Neural crest cell (in vitro differentiated cells): Measurements from ENCODE around the gene SRGAP3. TPM values are rescaled to one million over a fixed set of nuclear protein-coding genes. Genes with fewer than 3 reads are reported as not detected.

Source experiments
- DNase-seq: peaks from one replicate; pipeline ENCODE4 v3.0.0; 2021; ENCODE audit warnings: low read depth, mixed read lengths, low spot score
- H3K27ac Mint-ChIP-seq: one replicate; pipeline ENCODE4 v1.8.0; 2021; ENCODE audit warnings: mild to moderate bottlenecking, mixed read lengths; ENCODE audit not compliant: unreplicated experiment
- H3K27me3 Mint-ChIP-seq: 2 replicates; pipeline ENCODE4 v1.8.0; 2021; ENCODE audit warnings: low read depth, mild to moderate bottlenecking, mixed read lengths
- H3K36me3 Mint-ChIP-seq: 2 replicates; pipeline ENCODE4 v1.8.0; 2021; ENCODE audit warnings: low read depth, mild to moderate bottlenecking, mixed read lengths
- H3K4me1 Mint-ChIP-seq: 2 replicates; pipeline ENCODE4 v1.8.0; 2021; ENCODE audit warnings: mixed read lengths
- H3K4me3 Mint-ChIP-seq: one replicate; pipeline ENCODE4 v1.8.0; 2021; ENCODE audit warnings: mild to moderate bottlenecking, mixed read lengths
- H3K9me3 Mint-ChIP-seq: 2 replicates; pipeline ENCODE4 v1.8.0; 2021; ENCODE audit warnings: mixed read lengths
- total RNA-seq: library from RNA; stranded (reverse); gene quantifications from 2 replicates; pipeline ENCODE4 v1.2.1, GENCODE V29; 2021
- TF ChIP-seq, protein P1 (sequence below): fragments of 200-600 bp; sonication (generic); conservative IDR thresholded peaks from 2 replicates; pipeline ENCODE4 v1.5.0; 2021; ENCODE audit warnings: antibody characterized with exemption, mild to moderate bottlenecking

SRGAP3 gene
- total RNA-seq, 1 donor from 2014 or later: 58.4 TPM

- Mint-ChIP-seq H3K27ac (no peak overlapping the region), H3K27me3 (peaks cover 2% of the 10 kb centered on the region), H3K4me1 (peaks cover 55% of the 10 kb centered on the region), H3K9me3 (peaks cover 6% of the 10 kb centered on the region), H3K36me3 (peaks cover 5% of the 10 kb centered on the region), H3K4me3 (no peak overlapping the region)
- no peak for DNase-seq
- TF ChIP-seq, protein P1, sequence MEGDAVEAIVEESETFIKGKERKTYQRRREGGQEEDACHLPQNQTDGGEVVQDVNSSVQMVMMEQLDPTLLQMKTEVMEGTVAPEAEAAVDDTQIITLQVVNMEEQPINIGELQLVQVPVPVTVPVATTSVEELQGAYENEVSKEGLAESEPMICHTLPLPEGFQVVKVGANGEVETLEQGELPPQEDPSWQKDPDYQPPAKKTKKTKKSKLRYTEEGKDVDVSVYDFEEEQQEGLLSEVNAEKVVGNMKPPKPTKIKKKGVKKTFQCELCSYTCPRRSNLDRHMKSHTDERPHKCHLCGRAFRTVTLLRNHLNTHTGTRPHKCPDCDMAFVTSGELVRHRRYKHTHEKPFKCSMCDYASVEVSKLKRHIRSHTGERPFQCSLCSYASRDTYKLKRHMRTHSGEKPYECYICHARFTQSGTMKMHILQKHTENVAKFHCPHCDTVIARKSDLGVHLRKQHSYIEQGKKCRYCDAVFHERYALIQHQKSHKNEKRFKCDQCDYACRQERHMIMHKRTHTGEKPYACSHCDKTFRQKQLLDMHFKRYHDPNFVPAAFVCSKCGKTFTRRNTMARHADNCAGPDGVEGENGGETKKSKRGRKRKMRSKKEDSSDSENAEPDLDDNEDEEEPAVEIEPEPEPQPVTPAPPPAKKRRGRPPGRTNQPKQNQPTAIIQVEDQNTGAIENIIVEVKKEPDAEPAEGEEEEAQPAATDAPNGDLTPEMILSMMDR: no peak
These were observed 270.2 kb downstream of the SRGAP3 start for GRCh38 chr3:8979262-8979661.

DNA sequence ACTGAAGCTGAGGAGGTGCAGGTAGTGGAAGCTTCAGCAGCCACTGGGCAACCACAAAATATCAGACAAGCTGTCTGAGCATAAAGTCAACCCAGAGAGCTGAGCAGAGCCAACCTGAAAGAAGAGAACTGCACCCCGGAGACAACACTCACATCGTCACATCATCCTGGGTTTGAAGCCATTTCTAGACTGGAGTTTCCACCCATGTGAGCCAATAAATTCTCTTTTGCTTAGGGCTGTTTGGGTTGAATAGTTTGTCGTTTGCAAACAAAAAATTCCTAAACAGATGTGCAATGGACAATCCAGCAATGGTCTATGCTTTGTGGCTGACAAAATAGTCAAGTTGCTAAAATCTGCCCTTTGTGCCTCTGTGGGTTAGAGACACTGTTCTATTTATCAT lies 270.9 kb downstream of the SRGAP3 start:
- Mint-ChIP-seq H3K4me3 (no peak overlapping the region), H3K4me1 (peaks cover 48% of the 10 kb centered on the region), H3K36me3 (peaks cover 5% of the 10 kb centered on the region), H3K27ac (no peak overlapping the region), H3K27me3 (peaks cover 2% of the 10 kb centered on the region), H3K9me3 (peaks cover 6% of the 10 kb centered on the region)
- no peak for DNase-seq
- TF ChIP-seq, protein P1: no peak

DNA sequence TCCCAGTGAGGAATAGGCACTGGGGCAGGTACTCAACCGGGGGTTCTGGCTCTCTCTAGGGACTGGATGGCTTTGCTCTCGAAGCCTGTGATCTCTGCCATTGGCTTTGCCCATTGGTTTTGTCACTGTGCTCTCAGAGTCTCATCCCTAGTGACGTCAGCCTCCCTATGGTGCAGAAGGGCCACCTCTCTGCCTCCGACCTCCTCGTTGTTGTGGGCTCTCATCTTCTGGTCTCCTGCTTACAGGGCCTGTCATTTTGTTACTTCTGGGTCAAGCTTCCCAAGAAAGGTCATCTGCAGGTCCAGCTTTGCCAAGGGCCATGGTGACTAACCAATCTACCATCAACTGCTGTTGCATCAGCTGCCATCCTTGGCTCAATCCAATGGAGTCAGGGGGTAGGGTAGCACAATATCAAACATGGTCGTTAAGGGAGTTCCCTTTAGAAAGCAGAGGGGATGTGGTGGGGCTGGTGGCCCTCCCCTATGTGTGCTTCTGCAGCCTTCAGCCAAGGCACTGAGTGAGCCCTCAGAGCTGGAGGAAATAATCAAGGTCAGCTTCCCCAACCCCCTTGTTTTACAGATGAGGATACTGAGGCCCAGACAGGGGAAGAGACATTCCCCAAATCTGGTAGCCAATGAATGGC lies 272.8 kb downstream of the SRGAP3 start:
- Mint-ChIP-seq H3K4me1 (peaks cover 29% of the 10 kb centered on the region), H3K9me3 (peaks cover 6% of the 10 kb centered on the region), H3K36me3 (peaks cover 5% of the 10 kb centered on the region), H3K27ac (no peak overlapping the region), H3K27me3 (peaks cover 2% of the 10 kb centered on the region), H3K4me3 (no peak overlapping the region)
- DNase-seq: no peak
- TF ChIP-seq, protein P1: no peak

DNA sequence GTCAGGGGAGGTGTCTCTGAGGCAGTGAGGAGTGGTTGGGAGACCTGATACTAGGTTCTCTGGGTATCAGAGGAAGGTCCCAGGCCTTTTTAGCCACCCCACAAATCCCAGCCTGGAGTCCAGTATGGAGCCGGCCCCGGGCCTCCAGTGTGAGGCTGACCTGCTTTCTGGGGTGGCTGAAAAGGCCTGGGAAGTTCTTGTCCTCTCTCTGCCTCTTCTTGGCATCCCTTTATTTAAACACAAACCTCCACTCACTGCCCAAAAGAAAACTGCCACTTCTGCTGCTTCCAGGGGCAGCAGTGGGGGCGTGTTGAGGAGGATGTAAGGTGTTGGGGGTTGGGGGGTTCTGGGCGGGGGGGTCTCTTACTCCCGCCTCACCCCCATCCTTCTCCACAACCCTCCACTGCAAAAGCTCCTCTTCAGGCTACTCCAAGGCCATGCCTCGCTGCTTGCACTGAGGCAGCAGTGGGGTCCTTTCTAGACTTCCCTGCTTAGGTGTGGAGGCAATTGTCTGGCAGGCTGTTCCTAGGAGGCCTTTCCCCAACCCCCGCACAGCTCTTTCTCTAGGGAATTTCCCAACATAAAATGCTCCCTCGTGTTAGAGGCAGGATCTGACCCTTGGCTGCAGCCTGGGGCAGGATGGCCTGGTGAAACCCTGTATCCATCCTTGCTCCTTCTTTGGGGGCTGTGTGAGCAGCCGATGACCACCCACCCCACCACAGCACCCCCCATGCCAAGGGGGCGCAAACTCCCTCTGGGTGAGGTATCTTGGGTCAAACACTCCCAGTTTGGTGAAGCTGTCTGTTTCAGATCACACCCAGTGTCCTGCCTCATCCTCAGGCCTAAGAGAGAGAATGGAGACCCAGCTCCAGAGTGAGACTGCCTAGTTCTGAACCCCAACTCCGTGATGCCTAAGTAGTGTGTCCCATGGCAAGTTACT lies 274.1 kb downstream of the SRGAP3 start:
- TF ChIP-seq, protein P1: no peak
- Mint-ChIP-seq H3K27me3 (peaks cover 7% of the 10 kb centered on the region), H3K36me3 (peaks cover 4% of the 10 kb centered on the region), H3K27ac (no peak overlapping the region), H3K9me3 (peaks cover 6% of the 10 kb centered on the region), H3K4me3 (peak overlapping the region; percentile 19), H3K4me1 (peaks cover 21% of the 10 kb centered on the region)
- no peak for DNase-seq

DNA sequence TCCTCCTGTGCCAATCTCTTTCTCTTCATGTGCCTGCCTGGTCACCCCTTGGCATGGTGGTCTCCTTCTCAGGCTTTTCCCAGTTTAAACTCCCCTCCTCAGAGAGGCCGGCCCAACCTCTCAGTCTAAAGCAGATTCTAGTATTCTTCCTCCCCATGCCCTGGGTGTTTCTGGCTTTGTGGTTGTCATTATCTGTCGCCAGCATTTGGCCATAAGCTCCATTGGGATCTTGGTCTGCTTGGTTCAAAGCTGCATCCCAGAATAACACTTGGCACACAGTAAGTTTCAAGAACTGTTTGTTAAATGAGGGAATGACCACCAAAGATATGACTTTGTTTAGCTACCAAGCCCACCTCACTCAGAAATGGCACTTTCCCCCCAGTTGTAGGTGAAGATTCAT lies 275.0 kb downstream of the SRGAP3 start:
- TF ChIP-seq, protein P1: no peak
- no peak for DNase-seq
- Mint-ChIP-seq H3K27ac (no peak overlapping the region), H3K27me3 (peaks cover 10% of the 10 kb centered on the region), H3K9me3 (peaks cover 3% of the 10 kb centered on the region), H3K4me1 (peaks cover 19% of the 10 kb centered on the region), H3K36me3 (no peaks in the 10 kb centered on the region), H3K4me3 (no peak overlapping the region)
